ENCODE data around the gene PLAC8.

DNA sequence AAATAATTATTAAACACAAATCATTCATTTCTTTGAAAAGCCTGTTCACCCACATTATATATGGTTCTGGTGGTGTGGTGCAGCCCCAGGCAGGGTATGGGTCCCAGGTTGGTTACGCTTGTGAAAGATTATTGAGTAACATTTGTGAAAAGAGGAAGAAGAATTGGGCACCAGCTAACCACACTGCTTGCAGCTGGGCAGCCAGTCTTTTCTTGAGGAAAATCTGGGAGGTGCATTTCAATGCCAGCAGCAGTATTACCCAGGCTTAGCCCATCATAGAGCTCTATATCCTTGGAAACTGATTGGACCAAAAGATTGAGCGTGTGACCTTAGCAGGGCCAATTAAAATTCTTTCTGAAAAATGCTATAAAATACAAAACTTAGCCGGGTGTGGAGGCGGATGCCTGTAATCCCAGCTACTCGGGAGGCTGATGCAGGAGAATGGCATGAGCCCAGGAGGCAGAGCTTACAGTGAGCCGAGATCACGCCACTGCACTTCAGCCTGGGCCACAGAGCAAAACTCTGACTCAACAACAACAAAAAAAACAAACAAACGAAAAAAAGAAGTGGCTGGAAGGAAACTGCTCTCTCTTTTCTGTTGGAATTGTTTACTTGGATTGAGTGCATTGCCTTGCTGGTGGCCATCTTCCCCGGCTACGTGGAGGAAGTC, 9.7 kb upstream of the PLAC8 start:
- TF ChIP-seq, protein P1, sequence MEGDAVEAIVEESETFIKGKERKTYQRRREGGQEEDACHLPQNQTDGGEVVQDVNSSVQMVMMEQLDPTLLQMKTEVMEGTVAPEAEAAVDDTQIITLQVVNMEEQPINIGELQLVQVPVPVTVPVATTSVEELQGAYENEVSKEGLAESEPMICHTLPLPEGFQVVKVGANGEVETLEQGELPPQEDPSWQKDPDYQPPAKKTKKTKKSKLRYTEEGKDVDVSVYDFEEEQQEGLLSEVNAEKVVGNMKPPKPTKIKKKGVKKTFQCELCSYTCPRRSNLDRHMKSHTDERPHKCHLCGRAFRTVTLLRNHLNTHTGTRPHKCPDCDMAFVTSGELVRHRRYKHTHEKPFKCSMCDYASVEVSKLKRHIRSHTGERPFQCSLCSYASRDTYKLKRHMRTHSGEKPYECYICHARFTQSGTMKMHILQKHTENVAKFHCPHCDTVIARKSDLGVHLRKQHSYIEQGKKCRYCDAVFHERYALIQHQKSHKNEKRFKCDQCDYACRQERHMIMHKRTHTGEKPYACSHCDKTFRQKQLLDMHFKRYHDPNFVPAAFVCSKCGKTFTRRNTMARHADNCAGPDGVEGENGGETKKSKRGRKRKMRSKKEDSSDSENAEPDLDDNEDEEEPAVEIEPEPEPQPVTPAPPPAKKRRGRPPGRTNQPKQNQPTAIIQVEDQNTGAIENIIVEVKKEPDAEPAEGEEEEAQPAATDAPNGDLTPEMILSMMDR (IDR thresholded peaks at IDR 0.05), result no peak
- TF ChIP-seq POLR2A (IDR thresholded peaks at IDR 0.05), result no peak

All from esophagus squamous epithelium (tissue), 4 donors.